HepG2 (cell line): ENCODE results near the gene CARMIL3. TPM values are rescaled to one million over a fixed set of nuclear protein-coding genes. Genes with fewer than 3 reads are reported as not detected.
A peak's percentile ranks its signal among the peaks of the same experiment; 100 is the strongest.

ENCODE experiments used
- JARID2 ChIP-seq: sonication (generic); formaldehyde crosslinking; IDR thresholded peaks from 2 replicates; pipeline ENCODE4 v1.8.1; 2023; ENCODE audit warnings: missing genetic modification reagents, inconsistent platforms; ENCODE audit not compliant: insufficient replicate concordance
- MED1 ChIP-seq: sonication (generic); formaldehyde crosslinking; IDR thresholded peaks from 2 replicates; pipeline ENCODE4 v1.4.0; 2020; ENCODE audit warnings: missing genetic modification reagents
- MEIS2 ChIP-seq: sonication (generic); formaldehyde crosslinking; IDR thresholded peaks from 2 replicates; pipeline ENCODE4 v1.9.0; 2021; ENCODE audit warnings: mild to moderate bottlenecking, missing genetic modification reagents
- NFE2L1 ChIP-seq: sonication (generic); formaldehyde crosslinking; IDR thresholded peaks from 2 replicates; pipeline ENCODE4 v1.4.0; 2020; ENCODE audit warnings: missing genetic modification reagents, mild to moderate bottlenecking, borderline replicate concordance
- SP4 ChIP-seq: sonication (generic); formaldehyde crosslinking; IDR thresholded peaks from 2 replicates; pipeline ENCODE4 v1.8.1; 2023; ENCODE audit warnings: mild to moderate bottlenecking, missing genetic modification reagents
- TOPORS ChIP-seq: sonication (generic); formaldehyde crosslinking; IDR thresholded peaks from 2 replicates; pipeline ENCODE4 v1.8.0; 2023; ENCODE audit warnings: mild to moderate bottlenecking, missing genetic modification reagents
- ZNF30 ChIP-seq: sonication (generic); formaldehyde crosslinking; IDR thresholded peaks from 2 replicates; pipeline ENCODE4 v1.5.0; 2020; ENCODE audit warnings: mild to moderate bottlenecking, missing genetic modification reagents
- ZNF382 ChIP-seq: sonication (generic); formaldehyde crosslinking; IDR thresholded peaks from 2 replicates; pipeline ENCODE4 v1.5.0; 2020; ENCODE audit warnings: missing genetic modification reagents, mild to moderate bottlenecking, borderline replicate concordance
- ZNF431 ChIP-seq: sonication (generic); formaldehyde crosslinking; IDR thresholded peaks from 2 replicates; pipeline ENCODE4 v1.9.0; 2022; ENCODE audit warnings: missing genetic modification reagents, low read depth, mild to moderate bottlenecking, borderline replicate concordance
- polyA plus RNA-seq, 8 experiments: library from polyadenylated mRNA; depleted of rRNA in 3 of 8; stranded (reverse) in 7 of 8; unstranded in 1 of 8; fragments of >200 nt; fragmentation: Illumina TruSeq in 4 of 8; extraction: Trizol in 4 of 8; gene quantifications; 2 replicates each; pipeline versions ENCODE4 v1.2.1 to v1.2.3, GENCODE V29; 2011 to 2016; ENCODE audit warnings: low read depth in 4 of 8, missing spikeins in 1 of 8, mixed read lengths in 1 of 8; ENCODE audit not compliant: insufficient read depth in 1 of 8
- total RNA-seq, 5 experiments: library from RNA; depleted of rRNA; stranded (reverse); fragments of >200 nt; fragmentation: Illumina TruSeq; extraction: Trizol; gene quantifications; 2 replicates each; pipeline ENCODE4 v1.2.3, GENCODE V29; 2016; ENCODE audit warnings: low read depth in 1 of 5
- TF ChIP-seq, protein P1 (sequence below): IDR thresholded peaks from 2 replicates; pipeline ENCODE4 v1.6.1; 2012; ENCODE audit warnings: low read depth, low read length, improper control_type of control experiment
- TF ChIP-seq, protein P2 (sequence below): sonication (generic); formaldehyde crosslinking; IDR thresholded peaks from 2 replicates; pipeline ENCODE4 v1.5.0; 2020; ENCODE audit warnings: missing genetic modification reagents
- TF ChIP-seq, protein P3 (sequence below): sonication (generic); formaldehyde crosslinking; IDR thresholded peaks from 2 replicates; pipeline ENCODE4 v1.9.0; 2021; ENCODE audit warnings: mild to moderate bottlenecking, missing genetic modification reagents
- TF ChIP-seq, protein P4 (sequence below): sonication (generic); formaldehyde crosslinking; IDR thresholded peaks from 2 replicates; pipeline ENCODE4 v1.5.0; 2020; ENCODE audit warnings: mild to moderate bottlenecking, missing genetic modification reagents
- TF ChIP-seq, protein P5 (sequence below): sonication (generic); formaldehyde crosslinking; IDR thresholded peaks from 2 replicates; pipeline ENCODE4 v1.5.0; 2020; ENCODE audit warnings: mild to moderate bottlenecking, missing genetic modification reagents

The CARMIL3 gene
- total and polyA plus RNA-seq, 2 of the 13 experiments (the other 11 are each of a cell fraction or from before 2014, with no cell fraction given), result 0.27 to 0.55 TPM

DNA sequence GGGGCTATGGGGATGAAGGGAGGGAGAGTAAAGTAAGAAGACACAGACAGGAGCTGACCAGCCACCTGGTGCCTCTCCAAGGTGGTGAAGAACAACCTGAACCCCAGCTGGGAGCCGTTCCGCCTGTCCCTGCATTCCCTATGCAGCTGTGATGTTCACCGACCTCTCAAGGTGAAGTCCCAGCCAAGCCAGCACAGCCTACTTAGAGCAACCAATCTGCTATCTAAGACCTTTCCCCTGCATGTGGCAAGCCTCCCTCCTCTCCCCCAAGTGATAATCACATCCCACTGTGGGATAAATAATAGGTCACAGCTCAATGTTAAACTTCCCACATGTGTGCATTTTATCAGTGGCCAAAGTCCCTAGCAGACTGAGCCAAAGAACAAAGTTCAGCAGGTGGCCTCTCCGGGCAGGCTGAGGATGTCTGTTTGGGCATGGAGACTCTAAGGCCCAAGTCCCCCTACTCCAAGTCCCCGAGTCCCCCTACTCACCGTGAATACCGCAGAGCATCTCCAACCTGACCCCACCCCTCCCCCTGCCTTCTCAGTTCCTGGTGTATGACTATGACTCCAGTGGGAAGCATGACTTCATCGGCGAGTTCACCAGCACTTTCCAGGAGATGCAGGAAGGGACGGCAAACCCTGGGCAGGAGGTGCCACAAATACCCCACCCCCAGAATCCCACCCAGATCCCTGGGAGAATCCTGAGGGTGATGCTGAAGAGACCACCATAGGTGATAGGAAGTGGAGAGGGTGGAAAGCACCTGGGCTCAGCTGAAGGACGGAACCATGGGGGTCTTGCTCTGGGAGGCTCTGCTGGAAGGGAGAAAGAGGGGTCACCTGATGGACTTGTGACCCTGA lies 23.0 kb downstream of the CARMIL3 start (continued):
- no peak for TF ChIP-seq ZNF431 (CRISPR knock-in tag)
- TF ChIP-seq, protein P1, sequence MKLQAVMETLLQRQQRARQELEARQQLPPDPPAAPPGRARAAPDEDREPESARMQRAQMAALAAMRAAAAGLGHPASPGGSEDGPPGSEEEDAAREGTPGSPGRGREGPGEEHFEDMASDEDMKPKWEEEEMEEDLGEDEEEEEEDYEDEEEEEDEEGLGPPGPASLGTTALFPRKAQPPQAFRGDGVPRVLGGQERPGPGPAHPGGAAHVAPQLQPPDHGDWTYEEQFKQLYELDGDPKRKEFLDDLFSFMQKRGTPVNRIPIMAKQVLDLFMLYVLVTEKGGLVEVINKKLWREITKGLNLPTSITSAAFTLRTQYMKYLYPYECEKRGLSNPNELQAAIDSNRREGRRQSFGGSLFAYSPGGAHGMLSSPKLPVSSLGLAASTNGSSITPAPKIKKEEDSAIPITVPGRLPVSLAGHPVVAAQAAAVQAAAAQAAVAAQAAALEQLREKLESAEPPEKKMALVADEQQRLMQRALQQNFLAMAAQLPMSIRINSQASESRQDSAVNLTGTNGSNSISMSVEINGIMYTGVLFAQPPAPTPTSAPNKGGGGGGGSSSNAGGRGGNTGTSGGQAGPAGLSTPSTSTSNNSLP, result peak; percentile 46; the same call in 1 of the 2 replicates
- no peak for TF ChIP-seq JARID2 (CRISPR knock-in tag)
- 0 out of 2 replicates have a peak, but pooled peaks have one; percentile 24 for TF ChIP-seq TOPORS
- no peak for TF ChIP-seq ZNF382 (CRISPR knock-in tag)
- no peak for TF ChIP-seq SP4 (CRISPR knock-in tag)
- TF ChIP-seq NFE2L1 (CRISPR knock-in tag), result no peak
- TF ChIP-seq, protein P2, sequence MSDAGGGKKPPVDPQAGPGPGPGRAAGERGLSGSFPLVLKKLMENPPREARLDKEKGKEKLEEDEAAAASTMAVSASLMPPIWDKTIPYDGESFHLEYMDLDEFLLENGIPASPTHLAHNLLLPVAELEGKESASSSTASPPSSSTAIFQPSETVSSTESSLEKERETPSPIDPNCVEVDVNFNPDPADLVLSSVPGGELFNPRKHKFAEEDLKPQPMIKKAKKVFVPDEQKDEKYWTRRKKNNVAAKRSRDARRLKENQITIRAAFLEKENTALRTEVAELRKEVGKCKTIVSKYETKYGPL (CRISPR knock-in tag), result no peak
- TF ChIP-seq MEIS2 (CRISPR knock-in tag), result no peak
- no peak for TF ChIP-seq ZNF30 (CRISPR knock-in tag)
- TF ChIP-seq, protein P3, sequence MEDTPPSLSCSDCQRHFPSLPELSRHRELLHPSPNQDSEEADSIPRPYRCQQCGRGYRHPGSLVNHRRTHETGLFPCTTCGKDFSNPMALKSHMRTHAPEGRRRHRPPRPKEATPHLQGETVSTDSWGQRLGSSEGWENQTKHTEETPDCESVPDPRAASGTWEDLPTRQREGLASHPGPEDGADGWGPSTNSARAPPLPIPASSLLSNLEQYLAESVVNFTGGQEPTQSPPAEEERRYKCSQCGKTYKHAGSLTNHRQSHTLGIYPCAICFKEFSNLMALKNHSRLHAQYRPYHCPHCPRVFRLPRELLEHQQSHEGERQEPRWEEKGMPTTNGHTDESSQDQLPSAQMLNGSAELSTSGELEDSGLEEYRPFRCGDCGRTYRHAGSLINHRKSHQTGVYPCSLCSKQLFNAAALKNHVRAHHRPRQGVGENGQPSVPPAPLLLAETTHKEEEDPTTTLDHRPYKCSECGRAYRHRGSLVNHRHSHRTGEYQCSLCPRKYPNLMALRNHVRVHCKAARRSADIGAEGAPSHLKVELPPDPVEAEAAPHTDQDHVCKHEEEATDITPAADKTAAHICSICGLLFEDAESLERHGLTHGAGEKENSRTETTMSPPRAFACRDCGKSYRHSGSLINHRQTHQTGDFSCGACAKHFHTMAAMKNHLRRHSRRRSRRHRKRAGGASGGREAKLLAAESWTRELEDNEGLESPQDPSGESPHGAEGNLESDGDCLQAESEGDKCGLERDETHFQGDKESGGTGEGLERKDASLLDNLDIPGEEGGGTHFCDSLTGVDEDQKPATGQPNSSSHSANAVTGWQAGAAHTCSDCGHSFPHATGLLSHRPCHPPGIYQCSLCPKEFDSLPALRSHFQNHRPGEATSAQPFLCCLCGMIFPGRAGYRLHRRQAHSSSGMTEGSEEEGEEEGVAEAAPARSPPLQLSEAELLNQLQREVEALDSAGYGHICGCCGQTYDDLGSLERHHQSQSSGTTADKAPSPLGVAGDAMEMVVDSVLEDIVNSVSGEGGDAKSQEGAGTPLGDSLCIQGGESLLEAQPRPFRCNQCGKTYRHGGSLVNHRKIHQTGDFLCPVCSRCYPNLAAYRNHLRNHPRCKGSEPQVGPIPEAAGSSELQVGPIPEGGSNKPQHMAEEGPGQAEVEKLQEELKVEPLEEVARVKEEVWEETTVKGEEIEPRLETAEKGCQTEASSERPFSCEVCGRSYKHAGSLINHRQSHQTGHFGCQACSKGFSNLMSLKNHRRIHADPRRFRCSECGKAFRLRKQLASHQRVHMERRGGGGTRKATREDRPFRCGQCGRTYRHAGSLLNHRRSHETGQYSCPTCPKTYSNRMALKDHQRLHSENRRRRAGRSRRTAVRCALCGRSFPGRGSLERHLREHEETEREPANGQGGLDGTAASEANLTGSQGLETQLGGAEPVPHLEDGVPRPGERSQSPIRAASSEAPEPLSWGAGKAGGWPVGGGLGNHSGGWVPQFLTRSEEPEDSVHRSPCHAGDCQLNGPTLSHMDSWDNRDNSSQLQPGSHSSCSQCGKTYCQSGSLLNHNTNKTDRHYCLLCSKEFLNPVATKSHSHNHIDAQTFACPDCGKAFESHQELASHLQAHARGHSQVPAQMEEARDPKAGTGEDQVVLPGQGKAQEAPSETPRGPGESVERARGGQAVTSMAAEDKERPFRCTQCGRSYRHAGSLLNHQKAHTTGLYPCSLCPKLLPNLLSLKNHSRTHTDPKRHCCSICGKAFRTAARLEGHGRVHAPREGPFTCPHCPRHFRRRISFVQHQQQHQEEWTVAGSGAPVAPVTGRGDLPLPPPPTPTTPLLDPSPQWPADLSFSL (CRISPR knock-in tag), result no peak
- TF ChIP-seq, protein P4, sequence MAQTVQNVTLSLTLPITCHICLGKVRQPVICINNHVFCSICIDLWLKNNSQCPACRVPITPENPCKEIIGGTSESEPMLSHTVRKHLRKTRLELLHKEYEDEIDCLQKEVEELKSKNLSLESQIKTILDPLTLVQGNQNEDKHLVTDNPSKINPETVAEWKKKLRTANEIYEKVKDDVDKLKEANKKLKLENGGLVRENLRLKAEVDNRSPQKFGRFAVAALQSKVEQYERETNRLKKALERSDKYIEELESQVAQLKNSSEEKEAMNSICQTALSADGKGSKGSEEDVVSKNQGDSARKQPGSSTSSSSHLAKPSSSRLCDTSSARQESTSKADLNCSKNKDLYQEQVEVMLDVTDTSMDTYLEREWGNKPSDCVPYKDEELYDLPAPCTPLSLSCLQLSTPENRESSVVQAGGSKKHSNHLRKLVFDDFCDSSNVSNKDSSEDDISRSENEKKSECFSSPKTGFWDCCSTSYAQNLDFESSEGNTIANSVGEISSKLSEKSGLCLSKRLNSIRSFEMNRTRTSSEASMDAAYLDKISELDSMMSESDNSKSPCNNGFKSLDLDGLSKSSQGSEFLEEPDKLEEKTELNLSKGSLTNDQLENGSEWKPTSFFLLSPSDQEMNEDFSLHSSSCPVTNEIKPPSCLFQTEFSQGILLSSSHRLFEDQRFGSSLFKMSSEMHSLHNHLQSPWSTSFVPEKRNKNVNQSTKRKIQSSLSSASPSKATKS (CRISPR knock-in tag), result no peak
- TF ChIP-seq MED1, result peak; percentile 32; the same call in 1 of the 2 replicates
- TF ChIP-seq, protein P5, sequence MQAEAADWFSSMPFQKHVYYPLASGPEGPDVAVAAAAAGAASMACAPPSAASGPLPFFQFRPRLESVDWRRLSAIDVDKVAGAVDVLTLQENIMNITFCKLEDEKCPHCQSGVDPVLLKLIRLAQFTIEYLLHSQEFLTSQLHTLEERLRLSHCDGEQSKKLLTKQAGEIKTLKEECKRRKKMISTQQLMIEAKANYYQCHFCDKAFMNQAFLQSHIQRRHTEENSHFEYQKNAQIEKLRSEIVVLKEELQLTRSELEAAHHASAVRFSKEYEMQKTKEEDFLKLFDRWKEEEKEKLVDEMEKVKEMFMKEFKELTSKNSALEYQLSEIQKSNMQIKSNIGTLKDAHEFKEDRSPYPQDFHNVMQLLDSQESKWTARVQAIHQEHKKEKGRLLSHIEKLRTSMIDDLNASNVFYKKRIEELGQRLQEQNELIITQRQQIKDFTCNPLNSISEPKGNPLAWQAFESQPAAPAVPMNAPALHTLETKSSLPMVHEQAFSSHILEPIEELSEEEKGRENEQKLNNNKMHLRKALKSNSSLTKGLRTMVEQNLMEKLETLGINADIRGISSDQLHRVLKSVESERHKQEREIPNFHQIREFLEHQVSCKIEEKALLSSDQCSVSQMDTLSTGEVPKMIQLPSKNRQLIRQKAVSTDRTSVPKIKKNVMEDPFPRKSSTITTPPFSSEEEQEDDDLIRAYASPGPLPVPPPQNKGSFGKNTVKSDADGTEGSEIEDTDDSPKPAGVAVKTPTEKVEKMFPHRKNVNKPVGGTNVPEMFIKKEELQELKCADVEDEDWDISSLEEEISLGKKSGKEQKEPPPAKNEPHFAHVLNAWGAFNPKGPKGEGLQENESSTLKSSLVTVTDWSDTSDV (CRISPR knock-in tag), result no peak
